Ramos (cell line): ENCODE data around the gene PRKAG2.

Source experiments
- in situ Hi-C: fragments of 300-500 bp; cut with MboI; formaldehyde crosslinking; loops from one replicate; pipeline ENCODE4 v1.14.3; 2022; ENCODE audit warnings: low sequenced_read_pairs; ENCODE audit not compliant: unreplicated experiment

The PRKAG2 gene

GRCh38 chr7:151694441-151694827, 182.5 kb downstream of the PRKAG2 start:
- in situ Hi-C loops = no loop called here

GRCh38 chr7:151693140-151693539, 183.8 kb downstream of the PRKAG2 start:
- in situ Hi-C loops = no loop called here

- in situ Hi-C loops = no loop called here
These were observed 184.2 kb downstream of the PRKAG2 start for GRCh38 chr7:151692721-151693120.

GRCh38 chr7:151691449-151691848, 185.5 kb downstream of the PRKAG2 start:
- in situ Hi-C loops = no loop called here

GRCh38 chr7:151690606-151691005, 186.3 kb downstream of the PRKAG2 start:
- in situ Hi-C loops = no loop called here

GRCh38 chr7:151689196-151689971, 187.5 kb downstream of the PRKAG2 start:
- in situ Hi-C loops = no loop called here

- in situ Hi-C loops = no loop called here
These were observed 188.6 kb downstream of the PRKAG2 start for GRCh38 chr7:151688236-151688780.

GRCh38 chr7:151687523-151688235, 189.2 kb downstream of the PRKAG2 start:
- in situ Hi-C loops = no loop called here

- in situ Hi-C loops = no loop called here
These were observed 190.1 kb downstream of the PRKAG2 start for GRCh38 chr7:151686826-151687225.

- in situ Hi-C loops = no loop called here
These were observed 190.7 kb downstream of the PRKAG2 start for GRCh38 chr7:151686016-151686766.

- in situ Hi-C loops = no loop called here
These were observed 192.3 kb downstream of the PRKAG2 start for GRCh38 chr7:151684408-151685175.

- in situ Hi-C loops = no loop called here
These were observed 193.1 kb downstream of the PRKAG2 start for GRCh38 chr7:151683615-151684407.

- in situ Hi-C loops = no loop called here
These were observed 193.9 kb downstream of the PRKAG2 start for GRCh38 chr7:151682831-151683614.

- in situ Hi-C loops = no loop called here
These were observed 195.2 kb downstream of the PRKAG2 start for GRCh38 chr7:151681726-151682125.

- in situ Hi-C loops = no loop called here
These were observed 196.1 kb downstream of the PRKAG2 start for GRCh38 chr7:151680810-151681209.

- in situ Hi-C loops = no loop called here
These were observed 196.9 kb downstream of the PRKAG2 start for GRCh38 chr7:151679881-151680612.

- in situ Hi-C loops = no loop called here
These were observed 197.7 kb downstream of the PRKAG2 start for GRCh38 chr7:151679071-151679708.
